ENCODE results near the gene CCDC171. TPM values are rescaled to one million over a fixed set of nuclear protein-coding genes. Genes with fewer than 3 reads are reported as not detected.
"Not testable (repeated sequence)": the region's sequence is repeated elsewhere in the genome, so short reads cannot be mapped to it uniquely, and the experiment has no call there.

Gene CCDC171
- total RNA-seq, 1 donor from 2014 or later, result 2.9 TPM

DNA sequence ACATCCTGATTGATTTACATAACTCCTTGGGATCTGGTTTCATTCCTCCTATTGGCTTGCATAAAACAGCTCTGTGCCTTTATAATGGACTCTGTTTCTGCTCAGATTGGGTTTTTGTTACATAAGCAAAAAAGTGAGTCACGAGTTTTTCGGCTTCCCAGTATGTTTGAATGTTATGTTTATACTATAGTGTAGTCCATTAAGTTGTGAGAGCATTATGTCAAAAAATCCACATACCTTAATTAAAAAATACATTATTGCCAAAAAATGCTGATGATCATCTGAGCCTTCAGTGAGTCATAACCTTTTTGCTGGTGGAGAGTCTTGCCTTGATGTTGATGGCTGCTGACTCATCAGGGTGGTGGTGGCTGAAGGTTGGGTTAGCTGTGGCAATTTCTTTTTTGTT lies 144.6 kb downstream of the CCDC171 start:
- intact Hi-C loops (cut with DNase I), result no loop called here
- no peak for ATAC-seq
- H3K4me1 ChIP-seq, result no peaks in the 10 kb centered on the region

DNA sequence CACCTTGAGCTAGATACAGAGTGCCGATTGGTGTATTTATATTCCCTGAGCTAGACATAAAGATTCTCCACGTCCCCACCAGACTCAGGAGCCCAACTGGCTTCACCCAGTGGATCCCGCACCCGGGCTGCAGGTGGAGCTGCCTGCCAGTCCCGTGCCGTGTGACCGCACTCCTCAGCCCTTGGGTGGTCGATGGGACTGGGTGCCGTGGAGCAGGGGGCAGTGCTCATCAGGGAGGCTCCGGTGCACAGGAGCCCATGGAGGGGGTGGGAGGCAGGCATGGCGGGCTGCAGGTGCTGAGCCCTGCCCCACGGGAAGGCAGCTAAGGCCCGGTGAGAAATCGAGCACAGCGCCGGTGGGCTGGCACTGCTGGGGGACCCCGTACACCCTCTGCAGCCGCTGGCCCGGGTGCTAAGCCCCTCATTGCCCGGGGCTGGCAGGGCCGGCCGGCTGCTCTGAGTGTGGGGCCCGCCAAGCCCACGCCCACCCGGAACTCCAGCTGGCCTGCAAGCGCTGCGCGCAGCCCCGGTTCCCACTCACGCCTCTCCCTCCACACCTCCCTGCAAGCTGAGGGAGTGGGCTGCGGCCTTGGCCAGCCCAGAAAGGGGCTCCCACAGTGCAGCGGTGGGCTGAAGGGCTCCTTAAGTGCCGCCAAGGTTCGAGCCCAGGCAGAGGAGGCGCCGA lies 147.2 kb downstream of the CCDC171 start:
- H3K27ac ChIP-seq; H3K4me3 ChIP-seq; H3K9me3 ChIP-seq; intact Hi-C loops (cut with DNase I); DNase-seq; H3K36me3 ChIP-seq; ATAC-seq; H3K27me3 ChIP-seq (ENCODE audit: low read depth); H3K4me1 ChIP-seq: not testable (repeated sequence)

More for the DNA sequence above, 144.6 kb downstream of the CCDC171 start:
- no peak overlapping the region for H3K27ac ChIP-seq
- H3K27me3 ChIP-seq (ENCODE audit: low read depth), result no peaks in the 10 kb centered on the region
- H3K9me3 ChIP-seq, result no peaks in the 10 kb centered on the region
- TF ChIP-seq, protein P1, sequence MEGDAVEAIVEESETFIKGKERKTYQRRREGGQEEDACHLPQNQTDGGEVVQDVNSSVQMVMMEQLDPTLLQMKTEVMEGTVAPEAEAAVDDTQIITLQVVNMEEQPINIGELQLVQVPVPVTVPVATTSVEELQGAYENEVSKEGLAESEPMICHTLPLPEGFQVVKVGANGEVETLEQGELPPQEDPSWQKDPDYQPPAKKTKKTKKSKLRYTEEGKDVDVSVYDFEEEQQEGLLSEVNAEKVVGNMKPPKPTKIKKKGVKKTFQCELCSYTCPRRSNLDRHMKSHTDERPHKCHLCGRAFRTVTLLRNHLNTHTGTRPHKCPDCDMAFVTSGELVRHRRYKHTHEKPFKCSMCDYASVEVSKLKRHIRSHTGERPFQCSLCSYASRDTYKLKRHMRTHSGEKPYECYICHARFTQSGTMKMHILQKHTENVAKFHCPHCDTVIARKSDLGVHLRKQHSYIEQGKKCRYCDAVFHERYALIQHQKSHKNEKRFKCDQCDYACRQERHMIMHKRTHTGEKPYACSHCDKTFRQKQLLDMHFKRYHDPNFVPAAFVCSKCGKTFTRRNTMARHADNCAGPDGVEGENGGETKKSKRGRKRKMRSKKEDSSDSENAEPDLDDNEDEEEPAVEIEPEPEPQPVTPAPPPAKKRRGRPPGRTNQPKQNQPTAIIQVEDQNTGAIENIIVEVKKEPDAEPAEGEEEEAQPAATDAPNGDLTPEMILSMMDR (IDR thresholded peaks at IDR 0.05), result no peak
- H3K36me3 ChIP-seq, result no peaks in the 10 kb centered on the region
- DNase-seq, result no peak
- no peak overlapping the region for H3K4me3 ChIP-seq

DNA sequence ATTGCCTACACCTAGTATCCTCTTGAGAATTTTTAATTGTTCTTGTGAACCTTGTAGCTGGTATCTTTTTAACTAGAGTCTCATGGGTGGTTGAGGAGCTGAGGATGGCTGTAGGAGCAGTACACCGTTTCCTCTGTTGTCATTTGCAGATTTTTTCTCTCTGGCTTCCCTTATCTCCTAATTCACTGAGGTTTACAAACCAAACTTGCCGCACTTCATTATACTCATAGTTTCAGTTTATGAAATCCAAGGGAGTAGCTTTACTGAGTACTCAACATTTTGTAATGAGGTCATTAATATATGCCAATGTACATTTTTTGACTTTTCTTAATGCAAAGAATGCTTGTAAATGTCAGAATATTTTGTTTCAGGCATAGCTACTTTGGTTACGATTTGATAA lies 154.2 kb downstream of the CCDC171 start:
- Histone ChIP-seq H3K36me3 (no peaks in the 10 kb centered on the region), H3K4me3 (no peak overlapping the region), H3K27ac (no peak overlapping the region), H3K9me3 (no peaks in the 10 kb centered on the region), H3K27me3 (ENCODE audit: low read depth) (no peaks in the 10 kb centered on the region), H3K4me1 (no peaks in the 10 kb centered on the region)
- TF ChIP-seq, protein P1 (IDR thresholded peaks at IDR 0.05), result no peak
- DNase-seq (no peak), ATAC-seq (no peak)
- intact Hi-C loops (cut with DNase I), result no loop called here

DNA sequence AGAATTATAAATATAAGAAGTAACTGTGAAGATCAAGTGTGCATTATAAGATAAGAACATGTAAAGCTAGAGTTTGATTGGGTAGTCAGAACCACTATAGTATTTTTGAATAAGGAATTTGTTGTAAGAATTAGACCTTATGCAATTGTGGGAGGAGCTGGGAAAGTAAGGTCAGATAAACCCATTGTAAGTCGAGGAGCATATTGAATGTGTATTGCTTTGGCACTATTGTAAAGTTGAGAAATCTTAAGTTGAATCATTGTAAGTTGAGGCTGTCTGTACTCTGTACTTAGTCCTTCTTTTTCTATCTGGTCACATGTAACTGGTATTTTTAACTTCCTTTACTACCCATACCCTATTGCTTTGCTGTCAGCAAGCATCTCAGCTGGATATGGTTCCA lies 158.7 kb downstream of the CCDC171 start:
- no peak overlapping the region for H3K27ac ChIP-seq
- intact Hi-C loops (cut with DNase I), result no loop called here
- no peaks in the 10 kb centered on the region for H3K36me3 ChIP-seq
- no peak for DNase-seq
- ATAC-seq, result no peak
- H3K27me3 ChIP-seq (ENCODE audit: low read depth), result no peaks in the 10 kb centered on the region
- no peaks in the 10 kb centered on the region for H3K4me1 ChIP-seq
- TF ChIP-seq, protein P1 (IDR thresholded peaks at IDR 0.05), result no peak
- no peak overlapping the region for H3K4me3 ChIP-seq
- H3K9me3 ChIP-seq, result no peaks in the 10 kb centered on the region

DNA sequence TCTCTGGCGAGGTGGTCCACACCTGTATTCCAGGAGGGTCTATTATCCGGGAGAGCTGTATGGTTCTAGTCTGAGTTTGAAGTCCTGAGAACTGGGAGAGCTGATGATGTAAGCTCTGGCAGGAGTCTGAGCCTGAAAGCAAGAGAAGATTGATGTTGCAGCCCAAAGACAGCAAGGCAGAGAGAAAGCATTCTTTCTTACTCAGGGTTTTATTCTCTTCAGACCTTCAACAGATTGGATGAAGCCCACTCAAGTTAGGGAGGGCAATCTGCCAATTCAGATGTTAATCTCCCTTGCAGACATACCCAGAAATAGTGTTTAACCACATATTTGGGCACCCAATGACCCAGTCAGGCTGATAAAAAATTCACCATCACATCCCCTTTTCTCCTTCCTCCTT lies 159.1 kb downstream of the CCDC171 start:
- DNase-seq (no peak), ATAC-seq (no peak)
- H3K4me3 ChIP-seq, result no peak overlapping the region
- TF ChIP-seq, protein P1 (IDR thresholded peaks at IDR 0.05), result no peak
- no peaks in the 10 kb centered on the region for H3K27me3 ChIP-seq (ENCODE audit: low read depth)
- intact Hi-C loops (cut with DNase I), result no loop called here
- no peaks in the 10 kb centered on the region for H3K4me1 ChIP-seq
- H3K27ac ChIP-seq, result no peak overlapping the region
- no peaks in the 10 kb centered on the region for H3K9me3 ChIP-seq
- no peaks in the 10 kb centered on the region for H3K36me3 ChIP-seq

DNA sequence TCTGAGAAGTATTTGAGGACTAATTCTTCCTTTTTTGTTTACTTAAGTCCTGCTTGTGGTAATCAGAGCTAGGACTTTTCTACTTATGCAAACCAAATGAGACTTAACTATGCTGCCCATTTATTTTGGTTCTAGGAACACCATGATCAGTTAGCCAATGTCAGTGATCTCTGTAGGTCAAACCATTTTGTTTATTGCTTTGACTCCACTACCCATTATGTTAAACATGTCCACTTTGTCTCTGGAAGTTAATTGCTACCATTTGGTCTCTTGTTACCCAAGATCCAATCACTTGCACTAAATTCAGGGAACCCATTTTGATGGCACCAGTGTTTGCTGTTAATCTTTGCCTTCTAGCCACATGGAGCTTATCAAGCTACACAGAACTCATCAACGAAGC lies 161.9 kb downstream of the CCDC171 start:
- Histone ChIP-seq H3K27me3 (ENCODE audit: low read depth) (no peaks in the 10 kb centered on the region), H3K4me3 (no peak overlapping the region), H3K4me1 (no peaks in the 10 kb centered on the region), H3K36me3 (no peaks in the 10 kb centered on the region), H3K27ac (no peak overlapping the region), H3K9me3 (no peaks in the 10 kb centered on the region)
- ATAC-seq (no peak), DNase-seq (no peak)
- TF ChIP-seq, protein P1 (IDR thresholded peaks at IDR 0.05), result no peak
- intact Hi-C loops (cut with DNase I), result no loop called here
